SK-N-SH (cell line): Measurements from ENCODE around the gene TICRR. TPM values are rescaled to one million over a fixed set of nuclear protein-coding genes. Genes with fewer than 3 reads are reported as not detected.

ENCODE experiments used
- CTCF ChIA-PET: fragments of 300-600, 350-600 bp; formaldehyde crosslinking; extraction: SDS; loops from one replicate; lab custom pipeline; 2021; lab: Yijun Ruan, JAX
- POLR2A ChIA-PET: fragments of 350-600 bp; sonication (Branson Sonifier 250); formaldehyde crosslinking; extraction: SDS; loops from one replicate; lab custom pipeline; 2020; ENCODE audit warnings: antibody characterized with exemption, inconsistent platforms; lab: Yijun Ruan, JAX
- DNase-seq: peaks from one replicate; pipeline ENCODE4 v3.0.0; 2012
- H2AFZ ChIP-seq: fragments of 200-600 bp; sonication (generic); 2 replicates; pipeline ENCODE4 v1.8.1; 2016; ENCODE audit warnings: antibody characterized with exemption, mild to moderate bottlenecking, low read depth
- H3F3A ChIP-seq: fragments of 200-600 bp; sonication (generic); replicated peaks from 2 replicates; pipeline ENCODE3; 2016; ENCODE audit warnings: antibody characterized with exemption, mild to moderate bottlenecking; ENCODE audit not compliant: insufficient read depth
- H3K27ac ChIP-seq, 2 experiments: fragments of 200-500 bp in 1 of 2; fragments of 200-600 bp in 1 of 2; sonication (Bioruptor generic) in 1 of 2; sonication (generic), shearing (Covaris generic) in 1 of 2; 2 replicates each; pipeline versions ENCODE4 v1.5.1 to v1.6.1; 2014 to 2016; ENCODE audit warnings: low read depth in 2 of 2, inconsistent platforms in 1 of 2, low read length in 1 of 2, mild to moderate bottlenecking in 1 of 2, mixed read lengths in 1 of 2
- H3K27me3 ChIP-seq: fragments of 200-600 bp; sonication (generic), shearing (Covaris generic); 2 replicates; pipeline ENCODE4 v1.6.1; 2016; ENCODE audit warnings: mixed run types; ENCODE audit not compliant: insufficient read depth
- H3K36me3 ChIP-seq, 2 experiments: fragments of 200-500 bp in 1 of 2; fragments of 200-600 bp in 1 of 2; sonication (Bioruptor generic) in 1 of 2; sonication (generic) in 1 of 2; replicated peaks in 1 of 2; 2 replicates each; pipeline versions ENCODE3 to v1.5.1; 2014 to 2016; ENCODE audit warnings: low read length in 1 of 2, mild to moderate bottlenecking in 1 of 2; ENCODE audit not compliant: insufficient read depth in 2 of 2, control insufficient read depth in 1 of 2
- H3K4me1 ChIP-seq, 2 experiments: fragments of 200-500 bp in 1 of 2; fragments of 200-600 bp in 1 of 2; sonication (Bioruptor generic) in 1 of 2; sonication (generic), shearing (Covaris generic) in 1 of 2; 2 replicates each; pipeline versions ENCODE4 v1.5.1 to v1.6.1; 2014 to 2016; ENCODE audit warnings: low read depth in 1 of 2, low read length in 1 of 2, mixed run types in 1 of 2; ENCODE audit not compliant: insufficient read depth in 2 of 2, control insufficient read depth in 1 of 2
- H3K4me2 ChIP-seq: fragments of 200-600 bp; sonication (generic), shearing (Covaris generic); 2 replicates; pipeline ENCODE4 v1.6.1; 2017; ENCODE audit warnings: mixed run types
- H3K4me3 ChIP-seq, 2 experiments: fragments of 200-500 bp in 1 of 2; fragments of 200-600 bp in 1 of 2; sonication (Bioruptor generic) in 1 of 2; sonication (generic), shearing (Covaris generic) in 1 of 2; 2 replicates each; pipeline versions ENCODE4 v1.5.1 to v1.8.1; 2014 to 2016; ENCODE audit warnings: low read depth in 2 of 2, inconsistent platforms in 1 of 2, low read length in 1 of 2, mild to moderate bottlenecking in 1 of 2, mixed read lengths in 1 of 2, moderate library complexity in 1 of 2
- H3K79me2 ChIP-seq: fragments of 200-600 bp; sonication (generic); 2 replicates; pipeline ENCODE4 v1.8.1; 2017; ENCODE audit warnings: mild to moderate bottlenecking; ENCODE audit not compliant: insufficient read depth
- H3K9ac ChIP-seq: fragments of 200-600 bp; sonication (generic); 2 replicates; pipeline ENCODE4 v1.6.1; 2017; ENCODE audit warnings: mixed run types
- H3K9me2 ChIP-seq: fragments of 200-600 bp; sonication (generic); 2 replicates; pipeline ENCODE4 v1.6.1; 2017; ENCODE audit warnings: mixed run types
- H3K9me3 ChIP-seq: fragments of 200-600 bp; sonication (generic); 2 replicates; pipeline ENCODE4 v1.6.1; 2017; ENCODE audit warnings: mixed run types, mild to moderate bottlenecking, moderate library complexity
- H4K20me1 ChIP-seq: fragments of 200-600 bp; sonication (generic); 2 replicates; pipeline ENCODE4 v1.6.1; 2017; ENCODE audit warnings: mild to moderate bottlenecking, mixed run types; ENCODE audit not compliant: insufficient read depth
- CTCF ChIP-seq: fragments of 200-600 bp; sonication (generic); IDR thresholded peaks from 2 replicates; pipeline ENCODE4 v1.6.1; 2017; ENCODE audit warnings: antibody characterized with exemption, mild to moderate bottlenecking, moderate library complexity
- ELF1 ChIP-seq: IDR thresholded peaks from 2 replicates; pipeline ENCODE4 v1.4.0; 2012
- FOSL2 ChIP-seq: IDR thresholded peaks from 2 replicates; pipeline ENCODE4 v1.4.0; 2012; ENCODE audit warnings: low read depth, mild to moderate bottlenecking, moderate library complexity, borderline replicate concordance
- FOXM1 ChIP-seq: IDR thresholded peaks from 2 replicates; pipeline ENCODE4 v1.4.0; 2012; ENCODE audit warnings: low read depth, mild to moderate bottlenecking
- IRF3 ChIP-seq: fragments of 150-350 bp; IDR thresholded peaks from 2 replicates; pipeline ENCODE4 v1.6.1; 2016; ENCODE audit warnings: mild to moderate bottlenecking, low read depth, low read length
- MEF2A ChIP-seq: IDR thresholded peaks from 2 replicates; pipeline ENCODE4 v1.4.0; 2012; ENCODE audit warnings: low read depth, borderline replicate concordance
- MXI1 ChIP-seq: IDR thresholded peaks from 2 replicates; pipeline ENCODE4 v1.6.1; 2012; ENCODE audit warnings: mild to moderate bottlenecking, low read depth, low read length, improper control_type of control experiment
- NFIC ChIP-seq: IDR thresholded peaks from 2 replicates; pipeline ENCODE4 v1.4.0; 2012; ENCODE audit warnings: borderline replicate concordance
- PBX3 ChIP-seq: IDR thresholded peaks from 2 replicates; pipeline ENCODE4; 2012
- POLR2AphosphoS5 ChIP-seq: IDR thresholded peaks from 2 replicates; pipeline ENCODE4 v1.6.1; 2012; ENCODE audit warnings: low read depth, low read length
- RCOR1 ChIP-seq: fragments of 150-350 bp; IDR thresholded peaks from 2 replicates; pipeline ENCODE4 v1.6.1; 2017; ENCODE audit warnings: antibody characterized with exemption, low read length
- RFX5 ChIP-seq: IDR thresholded peaks from 2 replicates; pipeline ENCODE4 v1.6.1; 2012; ENCODE audit warnings: mild to moderate bottlenecking, improper control_type of control experiment, low read length
- SMC3 ChIP-seq: IDR thresholded peaks from 2 replicates; pipeline ENCODE4 v1.6.1; 2012; ENCODE audit warnings: low read depth, low read length, improper control_type of control experiment
- TAF1 ChIP-seq: IDR thresholded peaks from 2 replicates; pipeline ENCODE4 v1.6.1; 2012; ENCODE audit warnings: low read depth, mild to moderate bottlenecking, low read length, moderate library complexity, borderline replicate concordance
- TCF12 ChIP-seq: IDR thresholded peaks from 2 replicates; pipeline ENCODE4 v1.4.0; 2012
- TEAD4 ChIP-seq: IDR thresholded peaks from 2 replicates; pipeline ENCODE4 v1.4.0; 2012; ENCODE audit warnings: mild to moderate bottlenecking, borderline replicate concordance; ENCODE audit not compliant: insufficient read depth
- USF1 ChIP-seq: IDR thresholded peaks from 2 replicates; pipeline ENCODE4 v1.4.0; 2012; ENCODE audit warnings: low read depth, borderline replicate concordance
- USF2 ChIP-seq: fragments of 150-350 bp; IDR thresholded peaks from 2 replicates; pipeline ENCODE4 v1.6.1; 2017; ENCODE audit warnings: antibody characterized with exemption, low read length, low read depth, borderline replicate concordance
- YY1 ChIP-seq: IDR thresholded peaks from 2 replicates; pipeline ENCODE4 v1.4.0; 2012; ENCODE audit warnings: low read depth, mild to moderate bottlenecking
- WGBS: methylation state at CpG from one replicate; pipeline ENCODE4 v1.1.6; 2017; ENCODE audit warnings: low lambda C conversion rate; 5-methylcytosine and 5-hydroxymethylcytosine counted together
- polyA plus RNA-seq, 3 experiments: library from polyadenylated mRNA; depleted of rRNA; stranded (reverse); fragments of >200 nt; gene quantifications; 2 replicates each; pipeline ENCODE4 v1.2.3, GENCODE V29; 2012

TICRR gene
- polyA plus RNA-seq, 1 of the 3 experiments (the other 2 are of a cell fraction), result 3.2 TPM

- Histone ChIP-seq H3K9me3 (no peaks in the 10 kb centered on the region), H3K9ac (no peak overlapping the region), H3K4me1 (peaks cover 0 to 2% of the 10 kb centered on the region in 2 experiments; a peak in 1 of 4 replicates), H3K36me3 (no peaks in the 10 kb centered on the region), H3K4me2 (no peak overlapping the region), H3K9me2 (no peaks in the 10 kb centered on the region), H3K27ac (no peak overlapping the region), H3K79me2 (no peaks in the 10 kb centered on the region), H2AFZ (no peak overlapping the region), H3F3A (no peaks in the 10 kb centered on the region), H4K20me1 (no peaks in the 10 kb centered on the region), H3K4me3 (no peak overlapping the region), H3K27me3 (no peaks in the 10 kb centered on the region; the same call in 1 of the 2 replicates)
- CTCF ChIA-PET, result interaction anchor here (0.8 to 1.5 kb wide), 3 partner anchors 25 to 107 kb away, joined by 3 to 4 read pairs (median 4); no protein-coding TSS in a partner anchor
- no peak for TF ChIP-seq POLR2AphosphoS5
- TF ChIP-seq TAF1, result no peak
- TF ChIP-seq SMC3, result no peak
- no peak for TF ChIP-seq NFIC
- TF ChIP-seq IRF3, result no peak
- no peak for TF ChIP-seq CTCF
- TF ChIP-seq USF2, result no peak
- TF ChIP-seq ELF1, result no peak
- WGBS, result 30% methylated on average over 2 of the region's 2 CpGs
- POLR2A ChIA-PET, result no interaction called here
- DNase-seq, result no peak
These were observed 24.8 kb upstream of the TICRR start for GRCh38 chr15:89550427-89550826.

- no peak overlapping the region for H2AFZ ChIP-seq
- DNase-seq, result no peak
- CTCF ChIA-PET, result interaction anchor here (1.1 kb wide), 1 partner anchor 193 kb away, joined by 3 read pairs; no protein-coding TSS in a partner anchor
These were observed 23.7 kb upstream of the TICRR start for GRCh38 chr15:89551550-89551949.

More at GRCh38 chr15:89551550-89551949, 23.7 kb upstream of the TICRR start:
- Histone ChIP-seq H3K27me3 (no peaks in the 10 kb centered on the region; the same call in 1 of the 2 replicates), H3K4me1 (no peaks in the 10 kb centered on the region), H3F3A (no peaks in the 10 kb centered on the region), H3K9me3 (no peaks in the 10 kb centered on the region), H3K36me3 (no peaks in the 10 kb centered on the region), H3K27ac (no peak overlapping the region), H3K9me2 (no peaks in the 10 kb centered on the region), H3K9ac (no peak overlapping the region), H4K20me1 (no peaks in the 10 kb centered on the region), H3K4me3 (no peak overlapping the region), H3K4me2 (no peak overlapping the region), H3K79me2 (no peaks in the 10 kb centered on the region)
- POLR2A ChIA-PET, result no interaction called here
- WGBS, result 47% methylated on average over 4 of the region's 4 CpGs
- TF ChIP-seq RCOR1 (no peak), YY1 (no peak), NFIC (no peak), RFX5 (no peak), TEAD4 (no peak), CTCF (no peak), MEF2A (no peak), FOSL2 (no peak), TCF12 (no peak), FOXM1 (no peak), PBX3 (no peak), SMC3 (no peak), USF1 (no peak), MXI1 (no peak)
